Liver (tissue), 2 donors: ENCODE results near the gene LOX.

Experiments
- CTCF ChIP-seq: fragments of 150-350 bp; IDR thresholded peaks from 2 replicates; pipeline ENCODE4 v1.5.1; 2017; ENCODE audit warnings: improper control_type of control experiment, low read depth, low read length; ENCODE audit not compliant: missing input control
- REST ChIP-seq: IDR thresholded peaks from 2 replicates; pipeline ENCODE4 v1.6.1; 2016; ENCODE audit warnings: antibody characterized with exemption, mild to moderate bottlenecking
- YY1 ChIP-seq: IDR thresholded peaks from 2 replicates; pipeline ENCODE4 v1.6.1; 2016; ENCODE audit warnings: antibody characterized with exemption, mild to moderate bottlenecking
- donor health status: healthy.

GRCh38 chr5:122112063-122112462 lies 34.0 kb upstream of the LOX start:
- TF ChIP-seq REST (no peak), YY1 (no peak), CTCF (no peak)
